ENCODE measurements around the gene DUSP28. TPM values are rescaled to one million over a fixed set of nuclear protein-coding genes. Genes with fewer than 3 reads are reported as not detected.

DUSP28 gene
- total RNA-seq, 2 donors from 2014 or later: 5.8 to 14.3 TPM

DNA sequence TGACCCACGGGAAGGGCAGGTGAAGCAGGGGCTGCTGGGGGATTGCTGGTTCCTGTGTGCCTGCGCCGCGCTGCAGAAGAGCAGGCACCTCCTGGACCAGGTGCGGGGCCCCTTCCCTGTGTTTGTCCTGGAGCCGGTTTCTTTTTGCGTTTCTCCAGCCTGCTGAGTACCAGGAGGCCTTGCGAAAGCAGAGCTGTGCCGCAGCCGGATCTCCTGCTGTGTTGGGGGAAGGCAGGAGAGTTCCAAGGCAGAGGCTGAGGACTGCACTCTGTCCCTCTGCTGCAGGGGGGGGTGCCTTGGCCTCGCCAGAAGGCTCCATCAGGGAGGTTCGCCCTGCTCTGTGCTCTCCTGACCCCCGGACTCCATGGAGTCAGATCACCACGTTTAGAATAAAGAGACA, 29.2 kb downstream of the DUSP28 start:
- Histone ChIP-seq H3K4me1 (ENCODE audit: control insufficient read depth in 1 of 2, low read depth in 2 of 2) (peaks cover 22 to 37% of the 10 kb centered on the region in 2 donors), H3K36me3 (peaks cover 15% of the 10 kb centered on the region)

DNA sequence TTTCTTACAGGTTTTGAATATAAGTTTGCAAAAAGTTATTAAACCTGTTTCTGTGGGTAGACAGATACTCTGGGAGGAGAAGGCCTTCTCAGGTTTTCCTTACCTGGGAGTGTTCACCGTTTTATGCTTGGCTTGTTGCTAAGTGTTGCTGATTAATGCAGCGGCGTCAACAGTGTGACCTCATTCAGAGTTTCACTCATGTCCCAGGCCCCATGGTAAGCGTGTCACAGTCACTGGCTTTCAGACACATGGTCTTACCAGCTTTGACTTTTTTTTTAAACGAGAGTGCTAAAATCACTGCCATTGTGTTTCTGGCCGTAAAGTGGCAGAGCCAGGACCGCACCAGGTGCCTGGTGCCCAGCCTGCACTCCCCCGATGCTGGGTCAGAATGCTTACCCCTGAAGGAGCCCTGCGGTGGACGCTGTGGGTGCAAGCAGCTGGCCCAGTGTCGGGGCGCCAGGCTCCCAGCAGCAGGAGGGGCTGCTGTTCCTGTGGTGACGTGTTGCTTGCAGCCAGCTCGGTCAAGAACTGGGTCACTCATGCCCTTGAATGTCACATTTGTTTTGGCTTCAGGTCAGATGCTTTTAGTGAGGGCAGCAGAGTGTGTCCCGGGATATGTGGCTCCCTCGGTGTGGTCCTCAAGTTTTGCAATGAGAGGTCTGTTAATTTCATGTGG, 29.8 kb downstream of the DUSP28 start:
- peaks cover 15% of the 10 kb centered on the region for H3K36me3 ChIP-seq
- no peak overlapping the region for H3K27ac ChIP-seq
- H3K27me3 ChIP-seq (replicated peaks; ENCODE audit: insufficient read depth): no peaks in the 10 kb centered on the region
- DNase-seq (ENCODE audit: low spot score) (no peak), ATAC-seq (ENCODE audit: insufficient number of reproducible peaks, low FRiP score, low read depth) (no peak)
- peaks cover 19 to 37% of the 10 kb centered on the region in 2 donors for H3K4me1 ChIP-seq (ENCODE audit: control insufficient read depth in 1 of 2, low read depth in 2 of 2)
- TF ChIP-seq, protein P1, sequence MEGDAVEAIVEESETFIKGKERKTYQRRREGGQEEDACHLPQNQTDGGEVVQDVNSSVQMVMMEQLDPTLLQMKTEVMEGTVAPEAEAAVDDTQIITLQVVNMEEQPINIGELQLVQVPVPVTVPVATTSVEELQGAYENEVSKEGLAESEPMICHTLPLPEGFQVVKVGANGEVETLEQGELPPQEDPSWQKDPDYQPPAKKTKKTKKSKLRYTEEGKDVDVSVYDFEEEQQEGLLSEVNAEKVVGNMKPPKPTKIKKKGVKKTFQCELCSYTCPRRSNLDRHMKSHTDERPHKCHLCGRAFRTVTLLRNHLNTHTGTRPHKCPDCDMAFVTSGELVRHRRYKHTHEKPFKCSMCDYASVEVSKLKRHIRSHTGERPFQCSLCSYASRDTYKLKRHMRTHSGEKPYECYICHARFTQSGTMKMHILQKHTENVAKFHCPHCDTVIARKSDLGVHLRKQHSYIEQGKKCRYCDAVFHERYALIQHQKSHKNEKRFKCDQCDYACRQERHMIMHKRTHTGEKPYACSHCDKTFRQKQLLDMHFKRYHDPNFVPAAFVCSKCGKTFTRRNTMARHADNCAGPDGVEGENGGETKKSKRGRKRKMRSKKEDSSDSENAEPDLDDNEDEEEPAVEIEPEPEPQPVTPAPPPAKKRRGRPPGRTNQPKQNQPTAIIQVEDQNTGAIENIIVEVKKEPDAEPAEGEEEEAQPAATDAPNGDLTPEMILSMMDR (IDR thresholded peaks at IDR 0.05): no peak
- no peak overlapping the region for H3K4me3 ChIP-seq
- no peaks in the 10 kb centered on the region for H3K9me3 ChIP-seq

More for the DNA sequence above, 29.2 kb downstream of the DUSP28 start:
- Histone ChIP-seq H3K27me3 (replicated peaks; ENCODE audit: insufficient read depth) (no peaks in the 10 kb centered on the region), H3K4me3 (no peak overlapping the region), H3K27ac (no peak overlapping the region), H3K9me3 (no peaks in the 10 kb centered on the region)
- no peak for DNase-seq (ENCODE audit: low spot score)
- no peak for ATAC-seq (ENCODE audit: insufficient number of reproducible peaks, low FRiP score, low read depth)
- TF ChIP-seq, protein P1 (IDR thresholded peaks at IDR 0.05): no peak

DNA sequence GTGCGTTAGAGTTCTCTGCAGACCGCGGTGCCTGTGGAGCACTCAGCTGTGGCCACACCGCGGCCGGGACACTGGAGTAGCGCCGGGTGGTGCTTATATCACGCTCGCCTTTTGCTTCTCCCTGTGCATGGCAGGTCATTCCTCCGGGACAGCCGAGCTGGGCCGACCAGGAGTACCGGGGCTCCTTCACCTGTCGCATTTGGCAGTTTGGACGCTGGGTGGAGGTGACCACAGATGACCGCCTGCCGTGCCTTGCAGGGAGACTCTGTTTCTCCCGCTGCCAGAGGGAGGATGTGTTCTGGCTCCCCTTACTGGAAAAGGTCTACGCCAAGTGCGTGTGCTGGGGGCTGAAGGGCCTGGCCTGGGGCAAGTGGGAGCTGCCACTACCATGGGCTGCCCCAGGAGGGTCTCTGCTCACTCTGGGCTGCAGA, 30.5 kb downstream of the DUSP28 start:
- no peak for DNase-seq (ENCODE audit: low spot score)
- peaks cover 16 to 37% of the 10 kb centered on the region in 2 donors for H3K4me1 ChIP-seq (ENCODE audit: control insufficient read depth in 1 of 2, low read depth in 2 of 2)
- TF ChIP-seq, protein P1 (IDR thresholded peaks at IDR 0.05): no peak

DNA sequence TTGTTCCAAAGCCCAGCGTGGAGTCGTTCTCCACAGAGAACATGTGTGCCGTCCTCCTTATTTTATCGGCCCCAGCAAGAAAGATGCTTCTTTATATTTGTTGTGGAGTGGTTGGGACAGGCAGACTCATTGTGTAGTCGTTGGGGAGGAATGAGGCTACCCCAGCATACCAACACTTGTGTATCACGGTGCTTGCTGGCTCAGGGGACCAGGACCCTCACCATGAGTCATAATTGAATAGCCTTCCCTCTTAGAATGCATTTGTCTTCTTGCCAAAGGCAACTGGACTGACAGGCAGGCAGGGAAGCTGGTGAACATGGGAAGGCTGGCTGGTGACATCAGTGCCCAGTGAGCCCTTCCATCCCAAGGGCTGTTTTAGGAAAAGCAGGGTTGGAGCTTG, 31.1 kb downstream of the DUSP28 start:
- H3K4me1 ChIP-seq (ENCODE audit: control insufficient read depth in 1 of 2, low read depth in 2 of 2): peaks cover 21 to 42% of the 10 kb centered on the region in 2 donors
- no peak overlapping the region for H3K27ac ChIP-seq
- H3K36me3 ChIP-seq: peaks cover 15% of the 10 kb centered on the region
- DNase-seq (ENCODE audit: low spot score): no peak
- no peak for ATAC-seq (ENCODE audit: insufficient number of reproducible peaks, low FRiP score, low read depth)
- TF ChIP-seq, protein P1 (IDR thresholded peaks at IDR 0.05): no peak
- H3K9me3 ChIP-seq: no peaks in the 10 kb centered on the region
- no peaks in the 10 kb centered on the region for H3K27me3 ChIP-seq (replicated peaks; ENCODE audit: insufficient read depth)
- H3K4me3 ChIP-seq: no peak overlapping the region

More for the DNA sequence above, 30.5 kb downstream of the DUSP28 start:
- Histone ChIP-seq H3K4me3 (no peak overlapping the region), H3K27ac (no peak overlapping the region), H3K36me3 (peaks cover 15% of the 10 kb centered on the region), H3K27me3 (replicated peaks; ENCODE audit: insufficient read depth) (no peaks in the 10 kb centered on the region), H3K9me3 (no peaks in the 10 kb centered on the region)
- ATAC-seq (ENCODE audit: insufficient number of reproducible peaks, low FRiP score, low read depth): no peak

DNA sequence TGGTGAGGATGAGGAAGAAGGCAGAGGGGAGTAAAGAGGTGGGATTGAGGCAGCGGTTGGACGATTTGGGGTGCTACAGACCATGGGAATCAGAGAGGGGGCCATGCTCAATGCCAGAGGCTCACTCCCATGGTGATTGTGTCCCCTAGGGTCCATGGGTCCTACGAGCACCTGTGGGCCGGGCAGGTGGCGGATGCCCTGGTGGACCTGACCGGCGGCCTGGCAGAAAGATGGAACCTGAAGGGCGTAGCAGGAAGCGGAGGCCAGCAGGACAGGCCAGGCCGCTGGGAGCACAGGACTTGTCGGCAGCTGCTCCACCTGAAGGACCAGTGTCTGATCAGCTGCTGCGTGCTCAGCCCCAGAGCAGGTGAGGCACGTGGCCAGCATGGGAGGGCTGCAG, 31.6 kb downstream of the DUSP28 start:
- TF ChIP-seq, protein P1 (IDR thresholded peaks at IDR 0.05): no peak
- H3K9me3 ChIP-seq: no peaks in the 10 kb centered on the region
- H3K4me1 ChIP-seq (ENCODE audit: control insufficient read depth in 1 of 2, low read depth in 2 of 2): peaks cover 22 to 46% of the 10 kb centered on the region in 2 donors
- DNase-seq (ENCODE audit: low spot score): no peak
- no peak overlapping the region for H3K4me3 ChIP-seq
- no peaks in the 10 kb centered on the region for H3K27me3 ChIP-seq (replicated peaks; ENCODE audit: insufficient read depth)
- no peak overlapping the region for H3K27ac ChIP-seq
- peaks cover 15% of the 10 kb centered on the region for H3K36me3 ChIP-seq
- ATAC-seq (ENCODE audit: insufficient number of reproducible peaks, low FRiP score, low read depth): no peak

All from thoracic aorta (tissue), 2 donors.